Activated T-helper 1 cell treated with anti-CD3 and anti-CD28 coated beads, Interleukin-12 subunit alpha, Interleukin-12 subunit beta, Interleukin-2, Interleukin-4 antibody, amounts not matched to agents 30 ng/mL and 10 ng/mL and 1 ng/mL, durations not matched to agents 14 hours and 24 hours and 36 hours (primary cell): ENCODE data around the gene MBD3L5. TPM values are rescaled to one million over a fixed set of nuclear protein-coding genes. Genes with fewer than 3 reads are reported as not detected.
A peak's percentile ranks its signal among the peaks of the same experiment; 100 is the strongest.
"Not testable (repeated sequence)": the region's sequence is repeated elsewhere in the genome, so short reads cannot be mapped to it uniquely, and the experiment has no call there.

Source experiments
- DNase-seq: peaks from one replicate; pipeline ENCODE4 v3.0.0; 2021; ENCODE audit warnings: low spot score
- H3K27ac Mint-ChIP-seq: one replicate; pipeline ENCODE4 v1.8.0; 2021; ENCODE audit warnings: mild to moderate bottlenecking, mixed read lengths
- H3K27me3 Mint-ChIP-seq: one replicate; pipeline ENCODE4 v1.8.0; 2022; ENCODE audit warnings: mild to moderate bottlenecking, moderate library complexity, mixed read lengths; ENCODE audit not compliant: insufficient read depth
- H3K36me3 Mint-ChIP-seq: one replicate; pipeline ENCODE4 v1.8.0; 2021; ENCODE audit warnings: low read depth, mixed read lengths
- H3K4me1 Mint-ChIP-seq: one replicate; pipeline ENCODE4 v1.8.0; 2021; ENCODE audit warnings: low read depth, mixed read lengths
- H3K4me3 Mint-ChIP-seq: one replicate; pipeline ENCODE4 v1.8.0; 2021; ENCODE audit warnings: mild to moderate bottlenecking, moderate library complexity, mixed read lengths
- H3K9me3 Mint-ChIP-seq: one replicate; pipeline ENCODE4 v1.8.0; 2021; ENCODE audit warnings: mixed read lengths
- intact Hi-C: fragments of 100-400 bp; cut with micrococcal nuclease; formaldehyde crosslinking; loops from one replicate; pipeline ENCODE4 v1.15.1; 2024
- total RNA-seq: library from RNA; stranded (reverse); gene quantifications from 2 replicates; pipeline ENCODE4 v1.2.3, GENCODE V29; 2022

The MBD3L5 gene
- not detected in 2 replicates for total RNA-seq

DNA sequence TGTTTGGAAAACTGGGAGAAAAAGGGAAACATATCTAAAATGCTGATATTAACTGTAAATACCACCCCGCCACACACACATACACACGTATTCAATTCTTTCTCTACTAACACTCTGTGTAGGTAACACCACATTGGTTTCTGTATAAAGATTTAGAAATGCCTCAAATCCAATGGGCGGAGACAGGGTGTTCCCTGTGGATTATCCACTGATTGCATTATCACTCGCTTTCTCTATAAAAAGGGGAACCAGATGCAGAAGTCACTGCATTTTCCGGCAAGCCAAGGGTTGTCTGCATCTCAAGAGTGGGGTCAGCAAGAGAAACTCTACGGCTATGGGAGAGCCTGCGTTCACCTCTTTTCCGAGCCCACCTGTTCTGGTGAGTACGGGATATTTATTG lies at the start of gene MBD3L5:
MBD3L5 (plus strand) TSS at position 301 of the 400 bp plus-strand sequence; CDS start at position 335, 34 bp downstream.
- intact Hi-C loops, H3K9me3 Mint-ChIP-seq, DNase-seq, H3K4me3 Mint-ChIP-seq, H3K36me3 Mint-ChIP-seq, H3K27ac Mint-ChIP-seq, H3K4me1 Mint-ChIP-seq, H3K27me3 Mint-ChIP-seq: not testable (repeated sequence)

DNA sequence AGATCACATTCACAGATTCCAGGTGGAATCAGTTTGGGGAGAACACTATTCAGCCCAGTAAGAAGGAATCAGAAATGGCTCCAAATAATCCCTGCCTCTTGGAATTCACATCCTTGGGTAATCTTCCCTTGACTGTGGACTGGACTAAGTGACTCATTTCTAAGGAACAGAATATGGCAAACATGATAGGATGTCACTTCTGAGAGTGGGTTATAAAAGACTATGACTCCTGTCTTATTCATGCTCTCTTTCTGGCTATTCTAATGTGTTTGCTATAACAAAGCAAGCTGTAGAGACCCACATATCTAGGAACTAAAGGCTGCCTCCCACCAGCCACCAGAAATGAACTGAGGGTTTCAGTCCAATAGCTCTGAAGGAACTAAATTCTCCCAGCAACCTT lies 46.9 kb upstream of the MBD3L5 start:
- H3K4me3 Mint-ChIP-seq, result no peak overlapping the region
- no peak for DNase-seq
- H3K4me1 Mint-ChIP-seq, result no peaks in the 10 kb centered on the region
- no peaks in the 10 kb centered on the region for H3K27me3 Mint-ChIP-seq
- H3K27ac Mint-ChIP-seq, result no peak overlapping the region
- peaks cover 2% of the 10 kb centered on the region for H3K36me3 Mint-ChIP-seq
- intact Hi-C loops, result no loop called here
- peaks cover 38% of the 10 kb centered on the region for H3K9me3 Mint-ChIP-seq

DNA sequence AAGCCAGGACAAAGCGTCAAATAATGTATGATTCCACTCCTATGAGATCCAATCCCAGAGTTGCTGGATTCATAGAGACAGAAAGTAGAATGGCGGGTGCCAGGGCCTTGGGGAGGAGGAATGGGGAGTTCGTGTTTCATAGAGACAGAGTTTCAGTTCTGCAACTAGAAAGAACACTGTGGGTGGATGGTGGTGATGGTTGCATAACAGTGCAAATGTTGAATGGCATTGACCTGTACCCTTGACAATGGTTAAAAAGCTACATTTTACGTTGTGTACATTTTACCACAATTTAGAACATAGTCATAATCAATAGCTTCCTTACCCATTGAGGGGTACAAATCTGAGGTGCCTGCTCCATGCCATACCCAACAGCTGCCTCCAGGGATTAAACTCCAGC lies 42.5 kb upstream of the MBD3L5 start:
- Mint-ChIP-seq H3K4me1 (no peaks in the 10 kb centered on the region), H3K36me3 (peaks cover 2% of the 10 kb centered on the region), H3K27ac (no peak overlapping the region), H3K9me3 (peaks cover 26% of the 10 kb centered on the region), H3K4me3 (no peak overlapping the region), H3K27me3 (no peaks in the 10 kb centered on the region)
- intact Hi-C loops, result no loop called here
- DNase-seq, result no peak

DNA sequence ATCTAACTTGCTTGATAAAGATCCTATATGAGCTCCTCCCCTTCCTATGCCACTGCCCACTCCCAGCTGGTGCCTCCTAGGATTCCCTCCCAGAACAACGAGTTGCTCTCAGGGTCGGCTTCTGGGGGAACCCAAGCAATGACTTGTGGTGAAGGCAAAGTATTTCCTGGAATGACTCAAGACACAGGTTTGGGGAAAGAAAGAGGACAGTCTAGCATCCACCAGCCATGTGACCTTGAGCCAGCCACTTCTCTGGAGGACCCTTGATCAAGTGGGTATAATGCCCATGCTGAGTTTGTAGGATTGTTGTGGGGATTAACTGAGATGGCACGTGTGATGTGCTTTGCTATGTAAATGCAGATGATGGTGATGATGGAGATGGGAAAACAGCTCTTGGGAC lies 42.1 kb upstream of the MBD3L5 start:
- intact Hi-C loops, result no loop called here
- Mint-ChIP-seq H3K27ac (no peak overlapping the region), H3K4me3 (no peak overlapping the region), H3K36me3 (peaks cover 2% of the 10 kb centered on the region), H3K27me3 (no peaks in the 10 kb centered on the region), H3K4me1 (no peaks in the 10 kb centered on the region), H3K9me3 (peaks cover 24% of the 10 kb centered on the region)
- DNase-seq, result no peak

DNA sequence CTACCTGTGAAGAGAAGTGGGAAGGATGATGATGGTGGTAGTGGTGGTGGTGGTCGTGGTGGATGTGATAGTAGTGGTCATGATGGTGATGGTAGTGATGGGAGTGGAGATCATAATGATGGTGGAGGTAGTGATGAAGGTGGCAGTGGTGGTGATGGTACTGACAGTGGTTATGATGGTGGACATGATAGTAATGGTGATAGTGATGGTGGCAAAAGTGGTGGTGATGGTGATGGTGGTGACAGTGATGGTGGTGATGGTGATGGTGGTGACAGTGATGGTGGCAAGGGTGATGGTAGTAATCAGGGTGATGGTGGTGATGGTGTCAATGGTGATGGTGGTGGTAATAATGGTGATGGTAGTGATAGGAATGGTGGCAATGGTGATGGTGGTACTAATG lies 35.3 kb upstream of the MBD3L5 start:
- Mint-ChIP-seq H3K4me3 (no peak overlapping the region), H3K27me3 (no peaks in the 10 kb centered on the region), H3K27ac (no peak overlapping the region), H3K4me1 (peaks cover 8% of the 10 kb centered on the region), H3K9me3 (peaks cover 21% of the 10 kb centered on the region), H3K36me3 (peaks cover 7% of the 10 kb centered on the region)
- DNase-seq, result no peak
- intact Hi-C loops, result no loop called here

DNA sequence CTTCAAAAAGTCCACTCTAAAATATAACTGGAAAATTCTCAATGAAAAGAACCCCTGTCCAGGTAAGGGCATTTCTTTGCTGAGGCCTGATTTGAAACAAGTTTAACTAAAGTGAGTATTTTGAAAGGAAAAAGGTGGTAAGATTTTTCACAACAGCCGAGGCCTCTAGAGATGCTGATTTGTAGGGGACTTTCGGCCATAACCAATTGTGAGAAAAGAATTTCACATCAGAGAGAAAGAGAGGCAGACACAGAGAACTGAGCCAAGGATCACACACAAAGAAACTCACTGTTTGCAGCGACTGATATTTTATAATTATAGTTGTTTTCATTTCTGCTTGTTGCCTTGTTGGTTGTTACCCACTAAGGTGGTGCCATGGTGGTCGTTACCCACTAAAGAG lies 33.6 kb upstream of the MBD3L5 start:
- peaks cover 7% of the 10 kb centered on the region for H3K36me3 Mint-ChIP-seq
- H3K27ac Mint-ChIP-seq, result no peak overlapping the region
- peaks cover 8% of the 10 kb centered on the region for H3K4me1 Mint-ChIP-seq
- no peak overlapping the region for H3K4me3 Mint-ChIP-seq
- H3K27me3 Mint-ChIP-seq, result no peaks in the 10 kb centered on the region
- intact Hi-C loops, result no loop called here
- DNase-seq, result no peak
- H3K9me3 Mint-ChIP-seq, result peaks cover 21% of the 10 kb centered on the region

DNA sequence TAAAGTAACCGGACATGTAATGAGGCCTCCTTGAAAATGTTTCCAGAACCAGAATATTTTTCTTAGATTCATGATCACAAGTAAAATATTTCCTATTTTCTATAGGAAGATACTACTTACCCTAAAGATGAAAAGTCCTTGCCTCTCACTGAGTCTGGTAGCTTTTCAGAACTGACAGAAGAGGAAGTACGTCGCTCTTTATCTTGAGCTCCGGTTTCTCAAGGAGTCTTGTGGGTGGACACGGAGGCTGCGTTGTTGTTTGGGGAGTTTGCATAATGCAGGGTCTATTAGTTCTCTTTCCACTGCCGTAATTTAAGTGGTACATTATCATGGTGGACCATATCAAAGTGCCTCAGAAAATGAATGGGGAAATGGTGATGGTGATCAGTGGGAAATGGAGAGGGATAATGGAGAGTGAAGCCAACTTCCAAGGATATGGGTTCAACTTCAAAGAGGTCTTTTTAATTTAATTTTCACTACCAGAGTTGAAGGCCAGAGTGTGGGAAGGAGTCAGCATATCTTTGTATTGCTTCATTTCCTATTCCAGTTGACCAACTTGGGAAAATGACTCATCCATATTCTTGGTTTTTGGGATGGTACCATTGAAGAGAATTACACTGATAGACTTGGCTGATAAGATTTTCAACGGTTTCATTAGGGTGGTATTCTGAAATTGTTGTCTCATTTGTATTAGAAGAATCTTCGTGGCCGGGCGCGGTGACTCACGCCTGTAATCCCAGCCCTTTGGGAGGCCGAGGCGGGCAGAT lies 32.5 kb upstream of the MBD3L5 start:
- Mint-ChIP-seq H3K4me3 (peak overlapping the region; percentile 37), H3K4me1 (peaks cover 8% of the 10 kb centered on the region), H3K27ac (peak overlapping the region; percentile 13), H3K9me3 (peaks cover 21% of the 10 kb centered on the region), H3K36me3 (peaks cover 7% of the 10 kb centered on the region), H3K27me3 (no peaks in the 10 kb centered on the region)
- no peak for DNase-seq
- intact Hi-C loops, result no loop called here

DNA sequence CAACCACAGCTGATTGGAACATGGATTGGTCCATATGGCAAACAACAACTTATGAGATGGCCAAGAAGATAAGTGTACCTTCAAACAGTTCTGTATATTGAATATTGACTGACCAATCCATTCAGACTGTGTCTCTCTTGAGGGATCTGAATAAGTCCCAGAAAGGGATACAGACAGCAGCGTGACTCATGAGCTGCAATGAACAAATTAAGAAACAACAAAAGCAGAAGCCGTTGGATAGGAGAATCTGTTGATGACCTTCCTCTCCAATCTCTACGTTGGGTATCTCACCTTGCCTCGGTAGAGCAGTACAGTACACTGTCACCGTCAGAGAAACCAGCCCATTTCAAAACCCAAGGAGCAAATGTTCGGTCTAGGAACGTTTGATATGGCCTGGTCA lies 30.4 kb upstream of the MBD3L5 start:
- Mint-ChIP-seq H3K27me3 (no peaks in the 10 kb centered on the region), H3K4me1 (peaks cover 12% of the 10 kb centered on the region), H3K9me3 (peaks cover 17% of the 10 kb centered on the region), H3K27ac (no peak overlapping the region), H3K36me3 (peaks cover 6% of the 10 kb centered on the region), H3K4me3 (no peak overlapping the region)
- no peak for DNase-seq
- intact Hi-C loops, result no loop called here

DNA sequence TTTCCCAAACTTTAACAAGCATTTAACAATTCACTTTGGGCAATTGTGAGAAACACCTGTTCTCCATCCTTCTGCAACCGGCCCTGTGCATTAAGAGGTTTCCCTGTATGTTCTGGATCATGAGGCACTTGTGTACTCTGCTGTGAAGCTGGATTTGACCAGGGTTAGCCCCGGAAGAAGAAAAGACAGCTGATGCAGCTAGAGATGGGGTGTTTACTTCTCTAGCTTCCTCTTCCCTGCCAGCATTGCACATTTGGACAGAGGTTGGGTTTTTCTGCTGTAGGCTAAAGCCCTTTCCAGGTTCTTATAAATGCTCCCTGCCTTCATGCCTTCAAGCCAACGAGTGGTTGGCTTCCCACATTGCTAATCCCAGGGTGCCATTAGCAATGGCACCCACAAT lies 30.0 kb upstream of the MBD3L5 start:
- H3K9me3 Mint-ChIP-seq, result peaks cover 13% of the 10 kb centered on the region
- no peak for DNase-seq
- H3K4me3 Mint-ChIP-seq, result no peak overlapping the region
- intact Hi-C loops, result no loop called here
- H3K27me3 Mint-ChIP-seq, result no peaks in the 10 kb centered on the region
- peaks cover 12% of the 10 kb centered on the region for H3K4me1 Mint-ChIP-seq
- no peak overlapping the region for H3K27ac Mint-ChIP-seq
- H3K36me3 Mint-ChIP-seq, result peaks cover 2% of the 10 kb centered on the region

DNA sequence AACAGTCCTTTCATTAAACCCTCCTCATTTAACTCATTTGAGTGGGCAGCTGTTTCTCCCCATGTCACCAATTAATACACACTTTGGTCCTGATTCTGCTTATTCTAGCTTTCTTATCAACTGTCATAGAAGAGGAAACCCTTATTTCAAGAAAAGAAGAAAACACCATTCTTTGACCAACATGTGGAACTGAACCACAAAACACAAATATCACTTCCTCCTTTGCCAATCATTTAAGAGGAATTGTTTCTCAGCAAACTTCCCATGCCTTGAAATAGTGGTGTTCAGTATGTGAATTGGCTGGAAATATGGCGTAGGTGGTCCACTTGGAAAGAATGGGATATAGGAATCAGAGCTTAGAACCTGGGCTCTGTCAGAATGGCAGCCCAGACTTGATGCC lies 29.6 kb upstream of the MBD3L5 start:
- H3K4me1 Mint-ChIP-seq, result peaks cover 12% of the 10 kb centered on the region
- H3K36me3 Mint-ChIP-seq, result no peaks in the 10 kb centered on the region
- no peak overlapping the region for H3K4me3 Mint-ChIP-seq
- intact Hi-C loops, result no loop called here
- no peak for DNase-seq
- H3K27me3 Mint-ChIP-seq, result no peaks in the 10 kb centered on the region
- H3K9me3 Mint-ChIP-seq, result peaks cover 10% of the 10 kb centered on the region
- H3K27ac Mint-ChIP-seq, result peak overlapping the region; percentile 27

DNA sequence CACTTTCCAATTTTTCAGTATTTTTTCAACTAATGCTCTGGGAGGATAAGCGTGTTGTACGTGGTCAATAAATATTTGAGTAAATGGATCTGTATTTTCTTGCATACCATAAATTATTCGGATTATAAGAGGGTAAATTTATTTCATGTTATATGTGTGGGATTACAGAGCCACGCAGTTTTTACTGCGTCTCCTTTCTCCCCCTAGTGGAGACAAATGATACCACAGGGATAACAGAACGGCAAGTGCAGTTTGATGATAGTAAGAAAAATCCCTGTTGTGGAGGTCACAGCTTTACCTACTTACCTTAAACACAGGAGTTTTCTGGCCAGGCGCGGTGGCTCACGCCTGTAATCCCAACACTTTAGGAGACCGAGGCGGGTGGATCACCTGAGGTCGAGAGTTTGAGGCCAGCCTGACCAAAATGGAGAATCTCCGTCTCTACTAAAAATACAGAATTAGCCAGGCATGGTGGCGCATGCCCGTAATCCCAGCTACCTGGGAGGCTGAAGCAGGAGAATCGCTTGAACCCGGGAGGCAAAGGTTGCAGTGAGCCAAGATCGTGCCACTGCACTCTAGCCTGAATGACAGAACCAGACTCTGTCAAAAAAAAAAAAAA lies 26.0 kb upstream of the MBD3L5 start:
- no peak for DNase-seq
- intact Hi-C loops, result loop anchor here (1.0 kb wide), 3 partner anchors 62 to 337 kb away; no protein-coding TSS in a partner anchor
- no peak overlapping the region for H3K4me3 Mint-ChIP-seq

DNA sequence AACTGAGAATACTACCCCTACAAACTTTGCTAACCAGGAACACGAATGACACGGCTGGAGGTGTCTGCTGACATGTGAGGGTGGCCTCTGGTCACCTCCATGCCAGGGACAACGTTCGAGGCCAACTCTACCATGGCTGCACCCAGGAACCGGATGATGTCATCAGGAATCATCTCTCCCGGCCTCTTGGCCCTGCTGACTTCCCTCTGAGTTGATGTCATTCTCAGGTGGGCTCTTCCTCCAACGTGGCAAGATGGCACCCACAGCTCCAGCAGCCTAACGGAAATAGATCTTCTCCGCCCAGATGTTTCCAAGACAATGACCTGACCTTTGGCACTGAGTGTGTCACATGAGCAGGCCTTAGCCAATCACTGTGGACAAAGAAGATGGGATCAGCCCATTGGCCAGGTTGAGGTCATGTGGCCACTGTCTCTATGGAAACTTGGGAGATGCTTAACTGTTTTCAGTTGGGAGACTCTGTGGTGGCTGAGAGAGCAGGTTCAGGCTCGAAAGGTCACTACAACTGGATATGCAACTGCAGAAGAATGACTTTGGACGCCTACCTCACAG lies 24.2 kb upstream of the MBD3L5 start:
- Mint-ChIP-seq H3K9me3 (peaks cover 3% of the 10 kb centered on the region), H3K36me3 (no peaks in the 10 kb centered on the region), H3K27me3 (peaks cover 2% of the 10 kb centered on the region), H3K27ac (no peak overlapping the region), H3K4me1 (peaks cover 30% of the 10 kb centered on the region), H3K4me3 (no peak overlapping the region)
- intact Hi-C loops, result no loop called here
- DNase-seq, result no peak

More for the DNA sequence above, 26.0 kb upstream of the MBD3L5 start:
- H3K36me3 Mint-ChIP-seq, result no peaks in the 10 kb centered on the region
- H3K27me3 Mint-ChIP-seq, result no peaks in the 10 kb centered on the region
- no peak overlapping the region for H3K27ac Mint-ChIP-seq
- peaks cover 16% of the 10 kb centered on the region for H3K4me1 Mint-ChIP-seq
- no peaks in the 10 kb centered on the region for H3K9me3 Mint-ChIP-seq

DNA sequence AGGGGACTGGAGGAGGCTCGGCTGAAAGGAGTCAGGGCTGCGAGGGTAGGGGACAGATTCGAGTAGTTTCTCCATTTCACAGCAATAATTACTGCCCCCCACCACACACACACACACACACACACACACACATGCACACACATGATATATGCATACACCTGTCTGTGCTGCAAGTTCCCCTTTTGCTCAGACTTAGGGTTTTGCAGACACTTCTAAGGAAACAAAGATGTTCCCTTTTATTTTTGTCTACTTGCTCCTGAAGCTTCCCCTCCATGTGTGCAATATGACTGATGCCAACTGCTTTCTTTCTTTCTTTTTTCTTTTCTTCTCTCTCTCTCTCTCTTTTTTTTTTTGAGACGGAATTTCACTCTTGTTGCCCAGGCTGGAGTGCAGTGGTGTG lies 22.5 kb upstream of the MBD3L5 start:
- Mint-ChIP-seq H3K4me3 (no peak overlapping the region), H3K4me1 (peaks cover 33% of the 10 kb centered on the region)
- intact Hi-C loops, result no loop called here

More for the DNA sequence above, 22.5 kb upstream of the MBD3L5 start:
- no peaks in the 10 kb centered on the region for H3K36me3 Mint-ChIP-seq
- DNase-seq, result no peak
- H3K27me3 Mint-ChIP-seq, result peaks cover 2% of the 10 kb centered on the region
- H3K9me3 Mint-ChIP-seq, result peaks cover 5% of the 10 kb centered on the region
- H3K27ac Mint-ChIP-seq, result no peak overlapping the region
